Mesendoderm (in vitro differentiated cells): ENCODE measurements around the gene NEK10. TPM values are rescaled to one million over a fixed set of nuclear protein-coding genes. Genes with fewer than 3 reads are reported as not detected.

Experiments
- DNase-seq: peaks from one replicate; pipeline ENCODE4 v3.0.0; 2013
- H2AK5ac ChIP-seq: 2 replicates; pipeline ENCODE4 v1.6.1; 2013; ENCODE audit warnings: low read length, inconsistent platforms
- H2BK120ac ChIP-seq: 2 replicates; pipeline ENCODE4 v1.6.1; 2013; ENCODE audit warnings: low read depth, mild to moderate bottlenecking, low read length, moderate library complexity, mixed read lengths
- H2BK15ac ChIP-seq: replicated peaks from 2 replicates; pipeline ENCODE4 v1.6.1; 2013; ENCODE audit warnings: low read depth, mild to moderate bottlenecking, moderate library complexity
- H2BK5ac ChIP-seq: 2 replicates; pipeline ENCODE4 v1.6.1; 2013; ENCODE audit warnings: low read length, inconsistent platforms
- H3K18ac ChIP-seq: 2 replicates; pipeline ENCODE4 v1.6.1; 2013; ENCODE audit warnings: mild to moderate bottlenecking, low read length, mixed read lengths
- H3K23ac ChIP-seq: one replicate; pipeline ENCODE4 v1.6.1; 2013; ENCODE audit warnings: low read length
- H3K27ac ChIP-seq: 2 replicates; pipeline ENCODE4 v1.5.1; 2013; ENCODE audit warnings: low read depth, mild to moderate bottlenecking, inconsistent platforms, low read length, moderate library complexity
- H3K27me3 ChIP-seq: 2 replicates; pipeline ENCODE4 v1.6.1; 2013; ENCODE audit warnings: low read length, control low read depth, mild to moderate bottlenecking, inconsistent platforms; ENCODE audit not compliant: insufficient read depth, poor library complexity
- H3K36me3 ChIP-seq: 2 replicates; pipeline ENCODE4 v1.6.1; 2013; ENCODE audit warnings: low read length, inconsistent platforms; ENCODE audit not compliant: control insufficient read depth, insufficient read depth
- H3K4ac ChIP-seq: one replicate; pipeline ENCODE4 v1.6.1; 2013; ENCODE audit warnings: low read depth, mild to moderate bottlenecking, low read length, moderate library complexity
- H3K4me1 ChIP-seq: 2 replicates; pipeline ENCODE4 v1.6.1; 2013; ENCODE audit warnings: low read depth, low read length, inconsistent platforms; ENCODE audit not compliant: control insufficient read depth
- H3K4me2 ChIP-seq: 2 replicates; pipeline ENCODE4 v1.6.1; 2013; ENCODE audit warnings: low read length
- H3K4me3 ChIP-seq: 2 replicates; pipeline ENCODE4 v1.5.1; 2013; ENCODE audit warnings: mild to moderate bottlenecking, low read length
- H3K56ac ChIP-seq: one replicate; pipeline ENCODE4 v1.6.1; 2013; ENCODE audit warnings: low read length
- H3K79me1 ChIP-seq: 2 replicates; pipeline ENCODE4 v1.6.1; 2013; ENCODE audit warnings: low read length, inconsistent platforms
- H3K79me2 ChIP-seq: 2 replicates; pipeline ENCODE4 v1.6.1; 2013; ENCODE audit warnings: mild to moderate bottlenecking, low read length; ENCODE audit not compliant: control insufficient read depth, insufficient read depth
- H3K9ac ChIP-seq: 2 replicates; pipeline ENCODE4 v1.6.1; 2013; ENCODE audit warnings: low read length, inconsistent platforms
- H4K5ac ChIP-seq: one replicate; pipeline ENCODE4 v1.6.1; 2013; ENCODE audit warnings: low read length
- H4K8ac ChIP-seq: one replicate; pipeline ENCODE4 v1.6.1; 2013; ENCODE audit warnings: low read depth, mild to moderate bottlenecking, control low read depth, low read length, moderate library complexity
- WGBS: extraction: QIAGEN DNeasy Blood & Tissue Kit; methylation state at CpG from one replicate; pipeline ENCODE4 v1.1.7; 2013; ENCODE audit warnings: low lambda C conversion rate, missing lambda C conversion rate; ENCODE audit not compliant: insufficient coverage; ENCODE audit errors: extremely low coverage; 5-methylcytosine and 5-hydroxymethylcytosine counted together
- small RNA-seq: library from polyadenylated mRNA; stranded (forward); fragments of <200 nt; extraction: miRNeasy Mini kit (QIAGEN cat#:217004); gene quantifications from one replicate; pipeline ENCODE3, GENCODE V24; 2013; ENCODE audit not compliant: insufficient read depth

Gene NEK10

GRCh38 chr3:27072810-27073651 lies 296.2 kb downstream of the NEK10 start:
- Histone ChIP-seq H4K5ac (no peak overlapping the region), H2BK15ac (peak overlapping the region; percentile 85), H3K27ac (peak overlapping the region; percentile 42), H3K56ac (peak overlapping the region; percentile 39), H2BK5ac (peak overlapping the region; percentile 34), H3K79me1 (no peaks in the 10 kb centered on the region), H3K4ac (no peak overlapping the region), H3K4me1 (peaks cover 4% of the 10 kb centered on the region), H3K9ac (no peak overlapping the region), H3K18ac (peak overlapping the region; percentile 82), H2AK5ac (no peak overlapping the region), H3K79me2 (no peaks in the 10 kb centered on the region), H3K36me3 (no peaks in the 10 kb centered on the region), H4K8ac (peak overlapping the region; percentile 88), H3K4me3 (no peak overlapping the region), H3K23ac (no peak overlapping the region), H3K4me2 (no peak overlapping the region), H2BK120ac (no peak overlapping the region), H3K27me3 (no peaks in the 10 kb centered on the region)
- DNase-seq = peak; percentile 35
- no CpG with 5 or more reads among the region's 8 CpGs for WGBS

GRCh38 chr3:27060336-27060735 lies 308.8 kb downstream of the NEK10 start:
- no peak overlapping the region for H3K27ac ChIP-seq
- H3K4me2 ChIP-seq = no peak overlapping the region
- H2AK5ac ChIP-seq = no peak overlapping the region
- no peak overlapping the region for H4K5ac ChIP-seq
- H3K4me1 ChIP-seq = no peaks in the 10 kb centered on the region
- no peak overlapping the region for H2BK120ac ChIP-seq
- H3K4me3 ChIP-seq = no peak overlapping the region
- H3K79me2 ChIP-seq = no peaks in the 10 kb centered on the region
- H3K56ac ChIP-seq = no peak overlapping the region
- H3K18ac ChIP-seq = no peak overlapping the region
- WGBS = no CpG with 5 or more reads among the region's 2 CpGs
- no peak overlapping the region for H2BK5ac ChIP-seq
- no peaks in the 10 kb centered on the region for H3K27me3 ChIP-seq
- DNase-seq = no peak
- H3K23ac ChIP-seq = no peak overlapping the region
- no peak overlapping the region for H4K8ac ChIP-seq
- H3K9ac ChIP-seq = no peak overlapping the region
- H3K79me1 ChIP-seq = no peaks in the 10 kb centered on the region
- H3K4ac ChIP-seq = no peak overlapping the region
- H3K36me3 ChIP-seq = no peaks in the 10 kb centered on the region
- H2BK15ac ChIP-seq = no peak overlapping the region

Small RNA genes lying within 50 kb of the gene (small RNA-seq; reads per million reads assigned to genes)
- not detected for gene MINOS1P3
- not detected for gene RNU6-342P
